ENCODE measurements around the gene UBTD1.

The UBTD1 gene

DNA sequence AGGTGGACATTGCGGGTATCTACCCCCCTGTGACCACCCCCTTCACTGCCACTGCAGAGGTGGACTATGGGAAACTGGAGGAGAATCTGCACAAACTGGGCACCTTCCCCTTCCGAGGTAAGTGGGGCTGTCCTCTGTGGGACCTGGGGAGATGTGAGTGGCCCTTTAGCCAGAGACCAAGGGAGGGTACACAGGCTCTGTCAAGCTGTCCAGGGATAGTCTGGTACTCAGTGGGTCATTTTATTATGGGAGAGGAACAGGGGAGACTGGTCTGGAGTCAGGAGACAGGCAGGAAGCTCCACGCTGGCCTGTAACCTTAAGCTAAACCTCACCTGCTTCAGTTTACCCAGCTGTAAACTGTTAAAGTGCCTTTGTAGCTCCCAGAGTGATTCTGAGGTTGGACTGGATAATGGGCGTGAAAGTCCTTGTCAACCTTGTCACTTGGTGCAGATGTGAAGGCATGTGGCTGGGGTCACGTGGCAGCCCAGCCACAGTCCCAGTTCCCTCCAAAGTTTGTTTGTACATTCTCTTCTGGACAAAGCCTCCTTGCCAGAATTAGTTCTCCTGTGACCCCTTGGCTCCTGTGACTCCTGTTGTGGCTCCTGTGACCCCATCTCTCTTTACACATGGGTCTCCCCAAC, 86.2 kb downstream of the UBTD1 start:
- DNase-seq (ENCODE audit: low spot score) = no peak

DNA sequence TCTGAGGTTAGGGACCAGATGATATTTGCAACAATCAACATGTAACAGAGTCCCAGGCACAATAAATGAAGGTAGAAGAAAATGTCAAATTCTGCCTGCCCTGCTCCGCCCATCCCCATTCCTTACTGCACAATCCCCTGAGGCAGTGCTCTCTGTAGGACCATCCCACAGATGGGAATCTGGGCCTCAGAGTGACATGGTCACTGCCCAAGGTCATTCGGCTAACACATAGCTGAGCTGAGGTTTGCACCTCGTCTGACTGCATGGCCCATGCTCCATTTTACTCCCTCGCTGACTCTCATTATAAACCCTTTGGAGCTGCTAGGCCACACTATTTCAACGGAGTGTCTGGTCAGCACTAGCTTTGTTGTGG, 86.7 kb downstream of the UBTD1 start:
- DNase-seq (ENCODE audit: low spot score) = no peak

DNA sequence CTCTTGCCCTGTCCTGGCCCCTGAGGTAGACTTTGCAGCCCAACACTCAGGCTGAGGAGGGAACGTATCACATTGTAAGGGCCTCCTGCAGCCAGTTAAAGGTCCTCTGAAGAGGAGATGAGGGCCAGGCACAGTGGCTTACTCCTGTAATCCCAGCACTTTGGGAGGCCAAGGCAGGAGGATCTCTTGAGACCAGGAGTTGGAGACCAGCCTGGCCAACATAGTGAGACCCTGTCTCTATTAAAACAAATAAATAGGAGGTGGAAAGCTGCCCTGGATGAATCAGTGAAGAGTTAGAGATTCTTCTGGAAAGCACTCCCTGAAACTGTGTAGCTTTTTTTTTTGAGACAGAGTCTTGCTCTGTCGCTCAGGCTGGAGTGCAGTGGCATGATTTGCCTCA, 88.5 kb downstream of the UBTD1 start:
- DNase-seq (ENCODE audit: low spot score) = no peak

DNA sequence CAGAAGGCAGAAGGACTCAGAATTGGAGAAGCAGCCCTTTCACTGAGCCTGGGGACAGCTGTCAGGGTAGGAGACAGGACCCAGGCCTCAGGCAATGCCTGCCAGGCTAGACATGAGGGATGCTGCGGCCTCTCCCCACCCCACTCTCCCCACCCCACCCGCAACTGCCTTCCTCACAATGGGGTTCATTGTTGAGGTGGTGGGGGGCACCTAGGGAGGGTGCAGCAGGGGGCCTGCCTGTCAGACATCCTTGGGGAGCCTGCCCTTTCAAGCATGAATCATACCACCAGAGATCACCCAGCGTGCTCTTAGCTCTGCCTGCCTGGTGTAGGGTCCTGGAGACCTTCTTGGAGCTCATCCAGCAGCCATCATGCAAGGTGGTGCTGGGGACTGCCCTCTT, 90.8 kb downstream of the UBTD1 start, which contains the start of gene C10orf62:
C10orf62 (plus strand) TSS at position 243 of the 400 bp plus-strand sequence. CDS start 177 bp downstream, outside the sequence.
- no peak for DNase-seq (ENCODE audit: low spot score)

DNA sequence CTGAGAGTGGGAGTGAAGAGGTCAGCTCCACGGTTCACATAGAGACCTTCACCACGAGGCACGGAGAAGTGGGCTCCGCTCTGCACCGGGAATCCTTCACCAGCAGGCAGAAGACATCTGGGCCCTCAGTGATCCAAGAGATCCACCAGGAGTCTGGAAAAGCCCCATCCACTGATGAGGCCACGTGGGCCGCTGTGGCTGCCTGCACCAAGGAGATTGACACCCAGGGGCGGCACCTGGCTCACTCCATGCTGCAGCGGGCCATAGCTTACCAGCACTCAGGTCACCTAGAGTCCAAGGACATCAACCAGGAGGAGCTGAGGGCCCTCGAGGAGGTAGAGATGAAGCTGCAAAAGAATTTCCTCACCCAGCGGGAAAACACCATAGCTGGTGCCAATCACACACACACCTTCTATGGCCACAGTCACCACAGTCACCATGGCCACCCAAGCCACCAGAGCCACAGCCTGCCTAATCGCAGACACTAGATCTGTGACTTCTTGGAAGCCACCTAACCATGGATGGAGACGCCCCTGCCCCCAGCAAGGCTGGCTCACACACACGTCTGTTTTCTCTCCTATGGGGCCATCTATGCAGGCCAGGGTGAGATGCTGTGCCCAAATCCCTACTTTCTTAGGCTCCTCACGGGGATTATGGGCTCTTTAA, 91.5 kb downstream of the UBTD1 start:
- no peak for DNase-seq (ENCODE audit: low spot score)

DNA sequence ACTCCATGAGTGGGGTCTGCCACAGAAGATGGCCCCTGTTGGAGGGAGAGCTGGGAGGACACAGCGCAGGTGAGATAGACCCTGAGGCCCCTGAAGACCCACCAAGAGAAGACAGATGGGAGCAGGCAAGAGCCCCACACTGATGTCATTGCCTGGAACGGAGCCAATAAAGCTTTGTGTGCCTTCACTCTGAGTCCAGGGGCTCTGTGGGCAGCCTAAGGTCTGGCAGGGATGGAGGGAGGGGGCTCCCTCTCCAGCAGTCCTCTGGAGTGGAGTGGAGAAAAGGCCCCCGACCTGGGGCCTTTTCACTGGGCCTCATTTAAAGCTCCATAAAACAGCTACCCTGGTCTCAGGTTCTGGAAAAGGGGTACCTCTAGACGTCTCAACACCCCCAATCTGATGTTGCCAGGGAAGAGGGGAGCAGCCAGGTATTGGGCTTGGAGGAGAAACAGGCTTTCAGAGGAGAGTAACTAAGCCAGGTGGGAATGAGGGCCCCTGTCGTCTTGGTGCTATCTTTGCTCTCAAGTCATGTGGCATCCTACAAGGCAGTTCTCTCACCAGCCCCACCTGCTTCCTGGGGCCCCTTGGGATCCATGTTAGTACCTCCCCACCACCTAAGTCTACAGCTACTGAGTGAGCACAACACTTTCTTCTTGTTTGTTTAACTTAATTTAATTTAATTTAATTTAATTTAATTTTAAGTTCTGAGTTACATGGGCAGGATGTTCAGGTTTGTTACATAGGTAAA, 92.2 kb downstream of the UBTD1 start:
- DNase-seq (ENCODE audit: low spot score) = no peak

DNA sequence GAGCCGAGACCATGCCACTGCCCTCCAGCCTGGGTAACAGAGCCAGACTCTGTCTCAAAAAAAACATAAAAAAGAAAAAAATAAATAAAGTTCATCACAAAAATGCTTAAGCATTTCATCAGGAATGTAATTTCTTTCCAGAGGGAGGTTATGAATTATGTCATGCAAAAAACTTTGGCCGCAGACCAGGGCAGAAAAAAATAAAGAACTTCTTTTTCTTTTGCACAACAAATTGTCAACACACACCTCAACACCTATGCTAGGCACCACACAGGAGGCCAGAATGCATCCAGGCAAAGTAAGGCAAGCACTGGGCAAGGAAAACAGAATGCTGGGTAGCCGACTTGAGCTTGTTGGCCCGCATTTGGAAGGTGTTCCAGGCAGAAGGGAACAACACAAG, 94.7 kb downstream of the UBTD1 start:
- no peak for DNase-seq (ENCODE audit: low spot score)

DNA sequence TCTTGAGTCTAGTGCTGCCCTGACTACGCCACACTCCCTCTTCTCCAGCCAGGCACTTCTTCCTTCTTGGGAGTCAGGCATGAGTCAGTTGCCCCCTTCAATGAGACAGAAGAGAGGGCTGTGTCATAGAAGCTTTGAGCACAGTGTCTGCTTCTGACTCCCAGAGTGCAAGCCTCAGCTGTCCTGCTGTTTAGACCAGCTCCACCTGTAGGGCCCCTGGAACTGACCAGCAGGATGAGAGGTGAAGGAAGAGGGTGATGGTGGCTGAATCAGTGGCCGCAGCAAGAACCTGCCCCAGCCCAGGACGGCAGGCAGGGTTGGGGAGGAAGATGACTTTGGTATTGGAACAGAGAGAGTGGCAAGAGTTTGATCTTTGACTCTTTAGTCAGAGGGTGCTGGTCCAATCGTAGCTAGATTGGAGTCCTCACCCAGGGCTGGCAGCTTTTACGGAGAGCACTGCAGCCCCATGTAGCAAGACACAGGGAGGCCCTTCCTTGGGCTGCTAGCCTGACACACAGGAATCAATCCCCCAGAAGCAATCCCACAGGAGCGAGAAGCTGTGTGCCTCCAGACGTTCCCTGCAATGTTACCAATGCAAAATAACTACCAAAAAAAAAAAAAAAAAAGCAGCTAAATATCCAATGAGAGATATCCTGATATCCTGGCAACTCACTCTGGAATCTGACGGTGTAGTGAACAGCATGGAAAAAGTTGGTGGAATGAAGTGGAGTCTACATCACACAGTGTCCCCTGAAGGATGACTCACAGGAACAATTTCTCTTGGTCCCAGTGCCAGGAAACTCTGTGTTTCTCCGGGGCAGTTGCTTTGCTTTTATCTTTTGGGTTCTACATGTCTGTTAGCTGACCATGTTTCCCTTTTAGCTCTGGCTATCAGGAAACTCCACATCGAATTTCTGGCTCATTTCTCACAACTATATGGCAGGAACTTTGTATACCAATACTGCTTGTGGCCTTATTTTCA, 97.7 kb downstream of the UBTD1 start:
- no peak for DNase-seq (ENCODE audit: low spot score)

DNA sequence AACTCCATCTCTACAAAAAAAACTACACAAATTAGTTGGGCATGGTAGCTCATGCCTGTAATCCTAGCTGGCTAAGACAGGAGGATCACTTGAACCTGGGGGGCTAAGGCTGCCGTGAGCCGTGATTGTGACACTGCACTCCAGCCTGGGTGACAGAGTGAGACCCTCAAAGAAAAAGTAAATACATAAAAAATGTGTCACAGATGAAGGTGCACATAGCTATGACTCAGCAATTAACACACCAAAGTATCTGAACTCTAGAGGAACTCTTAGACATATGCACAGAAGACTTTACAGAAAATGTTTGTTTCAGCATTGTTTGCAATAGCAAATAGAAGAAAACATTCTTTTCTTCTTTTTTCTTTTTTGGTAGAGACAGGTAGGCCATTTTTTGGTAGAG, 99.1 kb downstream of the UBTD1 start:
- no peak for DNase-seq (ENCODE audit: low spot score)

DNA sequence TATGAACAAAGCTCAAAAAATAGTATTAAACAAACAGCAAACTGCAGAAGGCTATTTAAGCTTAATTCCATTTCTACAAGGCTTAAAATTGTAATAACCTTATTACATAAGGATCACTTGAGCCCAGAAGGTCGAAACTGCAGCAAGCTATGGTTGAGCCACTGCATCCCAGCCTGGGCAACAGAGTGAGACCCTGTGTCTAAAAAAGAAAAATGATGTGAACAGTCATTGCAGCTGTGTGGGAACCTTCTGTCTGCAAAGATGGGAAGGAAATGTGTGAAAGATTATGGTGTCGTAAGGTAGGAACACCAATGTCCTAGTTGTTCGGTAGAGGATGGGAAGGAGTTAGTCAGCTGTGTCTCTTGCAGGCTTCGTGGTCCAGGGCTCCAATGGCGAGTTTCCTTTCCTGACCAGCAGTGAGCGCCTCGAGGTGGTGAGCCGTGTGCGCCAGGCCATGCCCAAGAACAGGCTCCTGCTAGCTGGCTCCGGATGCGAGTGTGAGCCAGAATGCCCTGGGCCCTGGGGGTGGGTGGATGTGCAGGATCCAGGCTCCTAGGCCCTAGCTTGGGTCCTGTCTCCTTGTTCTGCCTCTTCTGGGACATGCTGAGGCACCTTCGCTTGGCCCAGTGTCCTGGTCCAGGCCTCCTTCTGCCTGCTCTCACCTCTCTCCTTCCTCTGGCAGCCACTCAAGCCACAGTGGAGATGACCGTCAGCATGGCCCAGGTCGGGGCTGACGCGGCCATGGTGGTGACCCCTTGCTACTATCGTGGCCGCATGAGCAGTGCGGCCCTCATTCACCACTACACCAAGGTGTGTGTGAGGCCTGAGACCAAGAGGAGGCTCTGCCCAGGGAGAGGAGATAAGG, 99.9 kb downstream of the UBTD1 start:
- DNase-seq (ENCODE audit: low spot score) = no peak

DNA sequence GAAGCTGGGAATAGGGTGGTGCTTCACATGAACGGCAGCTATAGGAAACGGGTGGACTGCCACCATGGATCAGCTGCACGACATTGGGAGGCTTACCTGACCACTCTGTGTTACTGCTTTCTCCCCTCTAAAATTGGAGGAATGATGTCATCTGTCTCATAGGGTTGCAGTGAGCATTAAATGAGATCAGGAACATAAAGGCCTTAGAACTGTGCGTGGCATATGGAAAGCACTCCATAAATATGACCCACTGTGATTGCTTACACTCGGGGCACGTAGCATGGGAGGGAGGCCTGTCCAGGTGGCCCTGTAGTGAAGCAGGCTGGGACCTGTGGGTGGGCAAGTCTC, 100.5 kb downstream of the UBTD1 start:
- no peak for DNase-seq (ENCODE audit: low spot score)

DNA sequence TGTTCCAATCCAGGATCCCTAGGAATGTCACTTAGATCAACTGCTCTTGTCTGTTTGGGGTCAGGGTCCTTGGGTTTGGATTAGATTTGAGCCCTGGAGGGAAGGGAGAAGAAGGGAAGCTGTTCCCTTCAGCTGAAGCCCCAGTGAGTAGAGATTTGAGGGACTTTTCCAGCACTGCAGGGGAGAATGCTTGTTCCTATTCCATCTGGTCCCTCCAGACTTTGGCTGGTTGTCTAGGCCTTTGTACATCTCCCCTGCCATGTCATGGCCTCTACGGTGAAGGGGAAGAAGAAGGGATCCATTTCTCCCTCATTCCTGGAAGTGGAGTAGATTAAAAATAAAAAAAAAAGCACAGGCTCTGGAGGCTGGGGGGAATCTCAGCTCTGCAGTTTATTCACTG, 101.9 kb downstream of the UBTD1 start:
- no peak for DNase-seq (ENCODE audit: low spot score)

DNA sequence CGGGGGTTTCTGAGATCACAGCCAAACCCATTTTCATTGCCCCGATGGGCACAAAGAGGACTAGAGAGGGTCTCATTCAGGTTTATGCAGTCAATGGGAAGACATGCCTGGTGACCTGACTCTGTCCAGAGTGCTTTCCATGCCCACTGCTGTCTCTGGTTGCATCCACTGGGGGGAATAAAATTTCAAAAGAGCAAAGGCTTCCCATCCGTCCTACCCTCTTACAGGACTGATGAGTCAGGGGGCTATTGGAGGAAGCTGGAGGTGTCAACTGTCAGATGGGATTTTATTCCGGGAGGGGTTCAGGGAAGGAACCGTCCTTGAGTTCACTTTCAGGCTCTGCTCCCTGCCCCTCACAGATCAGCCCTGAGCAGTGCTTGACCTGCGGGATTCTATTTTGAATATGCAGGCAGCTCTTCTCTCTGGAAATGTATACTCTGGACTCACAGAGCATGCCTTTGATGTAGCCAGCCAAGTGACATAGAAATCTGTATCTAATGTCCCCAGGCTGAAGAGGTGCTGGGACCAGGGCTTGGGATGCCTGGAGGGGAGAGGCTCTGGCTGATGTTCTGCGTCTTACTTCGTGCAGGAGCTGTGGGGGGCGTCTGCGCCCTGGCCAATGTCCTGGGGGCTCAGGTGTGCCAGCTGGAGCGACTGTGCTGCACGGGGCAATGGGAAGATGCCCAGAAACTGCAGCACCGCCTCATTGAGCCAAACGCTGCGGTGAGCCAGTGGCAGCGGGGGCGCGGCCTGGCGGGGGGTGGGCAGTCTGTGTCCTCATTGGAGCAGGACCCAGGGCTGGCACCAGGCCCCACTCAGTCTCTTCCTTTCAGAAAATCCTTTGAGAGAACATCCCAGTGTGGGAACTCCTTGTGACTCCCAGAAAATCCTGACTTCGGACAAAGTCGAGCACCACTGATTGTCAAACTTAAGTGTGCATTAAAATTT, 102.8 kb downstream of the UBTD1 start:
- DNase-seq (ENCODE audit: low spot score) = no peak

DNA sequence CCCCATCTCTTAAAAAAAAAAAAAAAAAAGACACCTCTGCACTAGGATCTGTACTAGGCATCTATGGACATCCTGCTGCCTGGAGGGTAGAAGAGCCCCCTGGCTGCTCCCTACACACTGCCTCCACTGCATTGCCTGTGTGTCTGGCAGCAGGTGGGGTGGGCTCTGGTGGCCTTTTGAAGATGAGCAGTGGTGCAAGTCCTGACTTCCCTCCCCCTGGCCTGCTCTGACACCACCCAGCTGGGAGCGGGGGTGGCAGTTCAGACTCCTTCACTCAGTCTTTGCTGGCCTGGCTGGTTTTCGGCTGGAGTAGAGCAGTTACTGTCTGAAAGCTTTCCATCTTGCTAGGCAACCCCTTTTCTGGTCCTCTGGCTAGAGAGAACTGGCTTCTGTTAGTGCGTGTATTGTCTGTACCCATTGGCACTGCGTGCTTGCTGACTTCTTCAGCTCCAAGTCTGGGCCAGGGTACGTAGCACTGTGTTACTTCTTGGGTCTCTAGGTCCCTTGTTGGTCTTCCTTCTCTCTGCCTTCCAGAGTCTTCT, 108.4 kb downstream of the UBTD1 start:
- DNase-seq (ENCODE audit: low spot score) = no peak

DNA sequence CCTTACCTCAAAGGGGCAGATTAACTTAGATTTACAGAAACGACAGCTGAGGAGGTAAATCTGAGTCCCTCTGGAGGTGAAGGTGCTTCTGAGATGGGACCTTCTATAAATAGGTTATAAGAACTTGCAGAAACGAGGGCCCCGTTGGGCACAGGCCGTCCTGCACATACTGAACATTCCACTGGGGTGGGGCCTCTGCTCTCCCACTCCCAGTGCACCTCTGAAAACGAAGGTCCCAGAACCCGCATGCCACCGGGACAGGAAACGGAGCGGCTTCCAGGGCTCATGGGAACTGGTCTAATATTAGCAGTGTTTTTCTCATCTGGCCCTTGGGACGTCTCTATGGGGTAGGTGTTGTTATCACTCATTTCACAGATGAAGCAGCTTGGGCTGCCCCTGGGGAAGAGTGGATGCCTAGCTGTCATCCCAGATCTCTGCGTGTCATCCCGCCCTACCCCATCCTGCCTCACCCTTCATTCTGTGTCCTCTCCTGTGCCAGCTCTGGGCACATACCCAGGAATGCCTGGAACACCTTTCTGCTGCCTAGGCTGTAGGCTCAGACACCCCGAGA, 110.4 kb downstream of the UBTD1 start:
- no peak for DNase-seq (ENCODE audit: low spot score)

DNA sequence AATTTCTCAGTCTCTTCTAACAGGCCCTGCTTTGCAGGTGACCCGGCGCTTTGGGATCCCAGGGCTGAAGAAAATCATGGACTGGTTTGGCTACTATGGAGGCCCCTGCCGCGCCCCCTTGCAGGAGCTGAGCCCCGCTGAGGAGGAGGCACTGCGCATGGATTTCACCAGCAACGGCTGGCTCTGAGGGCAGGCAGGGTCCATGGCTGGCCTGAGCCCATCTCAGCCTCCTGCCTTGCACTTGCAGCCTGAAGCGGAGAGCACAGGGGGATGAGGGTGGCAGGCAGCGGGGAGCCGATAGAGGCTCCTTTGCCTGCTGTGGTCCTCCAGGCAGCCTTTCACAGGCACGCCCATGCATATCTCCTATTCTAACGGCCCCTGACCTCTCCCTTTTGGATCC, 112.7 kb downstream of the UBTD1 start:
- no peak for DNase-seq (ENCODE audit: low spot score)

DNA sequence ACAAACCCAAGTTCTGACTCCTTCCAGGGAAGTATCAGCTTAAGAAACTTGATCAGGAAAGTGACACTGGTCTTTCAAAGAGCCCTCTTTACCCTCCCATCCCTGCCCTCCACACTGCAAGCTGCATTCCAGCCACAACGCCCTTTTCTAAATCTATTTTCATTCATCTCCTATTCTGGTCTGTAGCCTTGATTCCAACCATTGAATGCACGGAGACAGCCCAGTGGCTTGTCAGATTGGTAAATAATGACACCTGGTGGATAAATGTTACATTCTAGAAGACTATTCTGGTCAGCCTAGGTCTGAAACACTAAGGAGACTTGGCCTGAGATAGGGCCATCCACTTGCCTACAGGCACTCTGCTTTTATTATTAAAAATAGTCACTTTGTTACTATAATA, 113.7 kb downstream of the UBTD1 start:
- no peak for DNase-seq (ENCODE audit: low spot score)

DNA sequence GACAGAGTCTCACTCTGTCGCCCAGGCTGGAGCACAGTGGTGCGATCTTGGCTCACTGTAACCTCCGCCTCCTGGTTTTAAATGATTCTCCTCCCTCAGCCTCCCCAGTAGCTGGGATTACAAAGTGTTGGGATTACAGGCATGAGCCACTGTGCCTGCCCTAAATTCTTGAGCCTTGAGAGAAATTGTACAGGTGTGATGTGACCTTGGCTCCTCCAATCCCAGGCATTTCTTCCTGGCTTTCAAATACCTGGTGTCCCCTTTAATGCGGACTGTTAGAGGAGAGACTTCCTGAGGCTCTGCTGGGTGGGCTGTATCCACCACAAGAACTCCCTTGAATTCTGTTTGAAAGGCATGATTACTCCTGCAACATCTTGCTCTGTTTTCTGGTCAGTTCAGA, 119.6 kb downstream of the UBTD1 start:
- DNase-seq (ENCODE audit: low spot score) = no peak

DNA sequence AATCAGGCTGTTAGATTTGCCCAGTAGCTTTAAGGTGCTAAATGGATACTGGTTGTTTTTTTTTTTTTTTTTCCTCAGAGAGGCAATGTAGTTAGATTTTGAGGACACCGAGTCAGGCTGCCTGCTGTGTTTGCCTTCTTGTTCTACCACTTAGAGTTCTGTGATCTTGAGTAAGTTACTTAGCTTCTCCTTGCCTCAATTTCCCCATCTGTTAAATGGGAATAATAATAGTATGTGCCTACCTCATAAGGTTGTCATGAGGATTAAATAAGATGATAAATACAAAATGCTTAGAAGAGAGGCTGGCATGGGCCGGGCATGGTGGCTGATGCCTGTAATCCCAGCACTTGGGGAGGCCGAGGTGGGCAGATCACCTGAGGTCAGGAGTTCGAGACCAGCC, 120.0 kb downstream of the UBTD1 start:
- DNase-seq (ENCODE audit: low spot score) = no peak
